GM18868 (cell line): Measurements from ENCODE around the gene LRRC40.

Experiments used
- ATAC-seq: cut with Tn5 transposase; IDR thresholded peaks from one replicate; pipeline ENCODE4 v1.9.1; 2021; ENCODE audit warnings: mild to moderate bottlenecking, moderate library complexity; ENCODE audit not compliant: unreplicated experiment

LRRC40 gene

DNA sequence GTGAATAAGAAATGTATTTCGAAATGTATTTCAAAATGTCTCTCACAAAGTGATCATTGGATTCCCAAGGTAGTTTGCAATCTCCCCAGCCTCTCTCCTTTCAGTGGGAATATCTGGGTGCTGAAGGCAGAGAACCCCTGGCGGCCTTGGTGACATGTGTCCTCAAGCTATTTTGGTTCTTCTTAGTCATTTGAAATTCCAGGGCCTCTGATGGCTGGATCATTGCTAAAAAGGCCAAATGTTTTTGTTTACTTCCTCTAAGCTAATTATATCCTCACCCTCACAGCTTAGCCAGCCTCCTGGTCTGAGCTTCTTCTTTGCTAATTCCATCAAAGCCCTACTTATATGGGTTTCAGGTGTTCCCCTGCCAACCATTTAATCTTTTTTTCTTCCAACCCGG lies 71.2 kb downstream of the LRRC40 start:
- ATAC-seq: no peak

- ATAC-seq: no peak
These were observed 88.3 kb downstream of the LRRC40 start for GRCh38 chr1:70117046-70117445.

DNA sequence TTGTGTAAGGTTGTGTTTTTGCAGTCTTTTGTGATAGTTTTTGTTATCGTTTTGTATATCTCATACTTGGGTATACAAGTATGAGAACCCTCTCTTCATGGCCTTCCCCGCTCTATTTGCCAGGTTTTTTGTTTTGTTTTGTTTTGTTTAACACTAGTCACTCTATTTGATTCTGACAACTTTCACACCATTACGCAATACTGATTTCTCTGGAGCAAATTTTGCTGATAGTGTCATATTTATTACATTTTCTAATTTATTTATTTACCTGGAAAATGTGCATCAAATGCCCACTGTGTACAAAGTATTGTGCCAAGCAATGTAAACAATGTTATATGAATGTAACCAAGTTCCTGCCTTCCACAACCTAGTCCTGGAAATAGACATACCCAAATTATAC lies 90.1 kb downstream of the LRRC40 start:
- no peak for ATAC-seq

DNA sequence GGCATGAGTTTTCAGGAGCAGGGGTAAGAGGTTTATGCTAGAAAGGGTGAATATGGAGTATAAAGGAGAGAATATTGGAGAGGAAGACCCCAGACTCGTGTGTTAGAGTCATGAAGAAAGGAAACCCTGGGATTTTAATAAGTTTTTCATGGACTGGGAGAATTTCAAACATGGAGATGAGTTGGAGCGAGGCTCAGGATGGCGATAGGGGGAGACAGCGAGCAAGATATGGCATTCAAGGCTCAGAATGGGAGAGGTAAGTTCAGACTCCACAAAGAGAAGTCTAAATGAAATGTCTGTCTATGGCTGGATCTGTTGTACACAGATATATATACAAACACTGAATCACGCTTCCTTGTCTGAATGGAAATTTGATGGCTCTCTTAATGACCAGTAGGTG lies 92.5 kb downstream of the LRRC40 start:
- no peak for ATAC-seq

GRCh38 chr1:70109241-70109640 lies 96.1 kb downstream of the LRRC40 start:
- no peak for ATAC-seq

- ATAC-seq: no peak
These were observed 101.6 kb downstream of the LRRC40 start for GRCh38 chr1:70103770-70104169.

GRCh38 chr1:70101774-70102173 lies 103.6 kb downstream of the LRRC40 start:
- ATAC-seq: no peak

DNA sequence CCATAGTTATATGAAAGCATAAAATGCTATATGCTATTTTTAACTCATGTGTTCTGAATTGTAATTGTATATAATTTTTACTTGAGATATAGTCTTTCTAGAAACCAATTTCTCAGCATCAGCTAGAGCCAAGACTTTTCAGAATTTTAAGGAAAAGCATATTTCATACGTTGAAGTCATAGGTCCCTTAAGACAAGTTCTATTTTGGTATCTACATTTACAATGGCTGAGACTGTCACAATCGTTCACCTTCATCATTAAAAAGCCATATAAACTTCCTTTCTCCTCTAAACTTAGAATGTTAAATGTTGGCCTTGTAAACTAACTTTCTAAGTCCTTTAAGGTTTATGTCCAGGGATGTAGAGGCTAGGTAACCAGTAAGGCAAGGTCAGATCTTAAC lies 104.1 kb downstream of the LRRC40 start:
- no peak for ATAC-seq
